Measurements from ENCODE around the gene COPS9.

Gene COPS9

GRCh38 chr2:240105982-240106381, 30.1 kb downstream of the COPS9 start:
- DNase-seq: no peak

- no peak for DNase-seq
These were observed 33.0 kb downstream of the COPS9 start for GRCh38 chr2:240103136-240103535.

GRCh38 chr2:240098349-240098748, 37.8 kb downstream of the COPS9 start:
- DNase-seq: no peak

- no peak for DNase-seq
These were observed 40.3 kb downstream of the COPS9 start for GRCh38 chr2:240095556-240096523.

- no peak for DNase-seq
These were observed 46.8 kb downstream of the COPS9 start for GRCh38 chr2:240089306-240089705.

- no peak for DNase-seq
These were observed 49.5 kb downstream of the COPS9 start for GRCh38 chr2:240086563-240086962.

Data from CD4-positive, alpha-beta T cell treated with Interleukin-1 beta for 1 hour (primary cell).